Activated naive CD8-positive, alpha-beta T cell treated with anti-CD3 and anti-CD28 coated beads, Interleukin-2, amount 50 U/mL, for 16 hours (primary cell): ENCODE results near the gene VPS25.
A peak's percentile ranks its signal among the peaks of the same experiment; 100 is the strongest.
"Not testable (repeated sequence)": the region's sequence is repeated elsewhere in the genome, so short reads cannot be mapped to it uniquely, and the experiment has no call there.

Source experiments
- DNase-seq: peaks from one replicate; pipeline ENCODE4 v3.0.0-alpha.2; 2020; ENCODE audit warnings: low read depth, low spot score

Gene VPS25

DNA sequence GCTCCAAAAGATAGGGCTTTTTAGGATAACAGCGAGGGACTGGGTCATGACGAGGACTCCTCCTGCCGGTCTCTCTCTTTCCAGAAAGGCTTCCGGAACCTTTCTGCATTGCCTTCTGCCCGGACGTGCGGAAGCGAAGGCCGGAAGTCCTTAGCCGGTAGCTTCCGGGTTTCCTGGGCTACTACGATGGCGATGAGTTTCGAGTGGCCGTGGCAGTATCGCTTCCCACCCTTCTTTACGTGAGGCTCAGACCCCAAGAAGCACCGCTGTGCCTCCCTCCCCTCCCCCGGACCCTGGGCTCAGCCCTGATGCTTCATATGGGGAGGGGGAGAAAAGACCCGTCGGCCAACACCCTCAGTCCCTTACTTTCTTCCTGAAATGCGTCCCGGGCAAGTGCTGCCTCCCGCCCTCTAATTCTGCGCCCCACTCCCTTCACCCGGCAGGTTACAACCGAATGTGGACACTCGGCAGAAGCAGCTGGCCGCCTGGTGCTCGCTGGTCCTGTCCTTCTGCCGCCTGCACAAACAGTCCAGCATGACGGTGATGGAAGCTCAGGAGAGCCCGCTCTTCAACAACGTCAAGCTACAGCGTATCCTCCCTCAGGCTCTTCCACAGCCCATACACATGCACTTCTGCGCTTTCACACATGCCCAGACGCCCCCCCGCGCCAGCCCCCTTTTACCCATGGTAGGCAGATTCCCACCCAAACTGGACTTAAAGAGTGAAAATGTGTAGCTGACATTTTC is at the start of gene VPS25:
TSS of gene VPS25 (plus strand) at position 160 of the 746 bp plus-strand sequence. CDS start at position 187, 27 bp downstream.
- DNase-seq: peak; percentile 42

DNA sequence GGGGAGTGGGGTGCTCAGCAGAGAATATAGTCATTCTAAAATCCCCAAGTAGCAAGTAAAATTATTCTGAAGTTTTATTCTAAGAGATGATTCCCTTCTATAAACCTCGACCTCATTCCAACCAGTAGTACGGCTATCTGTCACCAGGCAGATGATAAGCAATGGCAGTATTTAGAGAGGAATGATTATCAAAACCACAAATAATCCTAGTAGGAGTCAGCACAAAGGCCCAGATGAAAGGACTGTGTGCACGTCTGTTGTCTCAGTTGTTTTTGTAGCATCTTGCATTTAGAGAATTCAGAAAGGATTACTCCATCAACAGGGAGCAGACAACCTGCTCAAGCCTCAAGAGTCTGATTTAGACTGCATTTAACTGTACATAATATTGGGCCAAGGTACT is 49.6 kb upstream of the VPS25 start:
- DNase-seq: no peak

DNA sequence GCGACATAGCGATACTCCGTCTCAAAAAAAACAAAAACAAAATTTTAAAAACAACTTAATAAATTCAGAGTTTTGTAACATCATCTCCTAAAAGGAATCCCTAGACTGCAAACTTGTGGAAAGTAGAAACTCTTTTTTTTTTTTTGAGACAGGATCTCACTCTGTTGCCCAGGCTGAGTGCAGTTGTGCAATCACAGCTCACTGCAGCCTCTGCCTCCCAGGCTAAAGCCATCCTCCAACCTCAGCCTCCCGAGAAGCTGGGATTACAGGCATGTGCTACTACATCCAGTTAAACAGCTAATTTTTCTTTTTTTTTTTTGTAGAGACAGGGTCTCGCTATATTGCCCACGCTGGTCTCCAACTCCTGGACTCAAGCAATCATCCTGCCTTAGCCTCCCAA is 48.1 kb upstream of the VPS25 start:
- no peak for DNase-seq

DNA sequence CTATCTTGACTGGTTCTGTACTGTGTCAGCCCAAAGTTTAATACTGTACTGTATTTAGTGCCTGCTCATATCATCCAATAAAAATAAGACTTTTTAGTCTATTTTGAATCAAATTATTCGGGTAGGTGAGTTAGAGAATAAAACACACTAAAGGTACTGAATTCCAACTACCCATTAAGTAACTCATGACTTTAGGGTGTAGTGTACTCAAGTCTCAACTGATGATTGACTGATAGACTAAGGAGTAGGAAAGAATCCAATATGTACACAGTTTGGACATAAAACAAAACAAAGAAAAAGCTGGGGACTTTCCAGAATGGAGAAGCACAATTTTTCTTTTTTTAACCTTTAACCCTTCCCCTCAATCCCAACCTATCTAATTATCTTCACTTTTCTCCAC is 32.5 kb upstream of the VPS25 start:
- no peak for DNase-seq

DNA sequence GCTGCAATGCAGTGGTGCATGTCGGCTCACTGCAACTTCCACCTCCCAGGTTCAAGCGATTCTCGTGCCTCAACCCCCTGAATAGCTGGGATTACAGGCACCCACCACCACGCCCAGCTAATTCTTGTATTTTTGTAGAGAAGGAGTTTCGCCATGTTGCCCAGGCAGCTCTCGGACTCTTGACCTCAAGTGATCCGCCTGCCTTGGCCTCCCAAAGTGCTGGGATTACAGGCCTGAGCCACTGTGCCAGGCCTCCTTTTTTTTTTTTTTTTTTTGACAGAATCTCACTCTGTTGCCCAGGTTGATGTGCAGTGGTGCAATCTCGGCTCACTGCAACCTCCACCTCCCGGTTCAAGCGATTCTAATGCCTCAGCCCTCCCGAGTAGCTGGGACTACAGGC is 30.3 kb upstream of the VPS25 start:
- DNase-seq: not testable (repeated sequence)

DNA sequence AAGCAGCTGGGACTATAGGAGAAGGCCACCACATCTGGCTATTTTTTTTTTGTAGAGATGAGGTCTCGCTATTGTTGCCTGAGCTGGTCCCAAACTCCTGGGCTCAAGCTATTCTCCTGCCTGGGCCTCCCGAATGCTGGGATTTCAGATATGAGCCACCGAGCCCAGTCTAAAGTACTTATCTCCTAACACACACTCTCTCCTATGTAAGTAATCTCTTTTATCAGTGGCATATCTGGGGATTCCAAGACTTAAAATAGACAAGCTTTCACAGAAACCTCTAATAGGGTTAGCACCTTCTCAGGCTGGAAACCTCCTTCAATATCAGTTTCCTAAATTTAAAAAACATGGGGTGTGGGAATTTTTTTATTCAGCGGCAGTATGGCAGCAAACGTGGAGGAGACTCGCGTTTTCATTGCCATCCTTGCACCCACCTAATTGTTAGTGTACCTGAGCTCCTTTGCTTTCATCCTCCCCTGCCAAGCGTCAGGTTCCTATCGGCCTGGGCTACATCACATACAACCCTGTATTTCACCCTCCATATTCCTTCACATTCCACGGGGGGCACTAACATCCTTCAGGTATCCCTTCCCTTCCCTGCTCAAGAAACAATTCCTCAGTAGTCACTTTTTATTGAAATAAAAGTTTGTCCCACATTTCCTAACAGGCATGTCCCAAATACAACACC is 29.5 kb upstream of the VPS25 start:
- DNase-seq: no peak

DNA sequence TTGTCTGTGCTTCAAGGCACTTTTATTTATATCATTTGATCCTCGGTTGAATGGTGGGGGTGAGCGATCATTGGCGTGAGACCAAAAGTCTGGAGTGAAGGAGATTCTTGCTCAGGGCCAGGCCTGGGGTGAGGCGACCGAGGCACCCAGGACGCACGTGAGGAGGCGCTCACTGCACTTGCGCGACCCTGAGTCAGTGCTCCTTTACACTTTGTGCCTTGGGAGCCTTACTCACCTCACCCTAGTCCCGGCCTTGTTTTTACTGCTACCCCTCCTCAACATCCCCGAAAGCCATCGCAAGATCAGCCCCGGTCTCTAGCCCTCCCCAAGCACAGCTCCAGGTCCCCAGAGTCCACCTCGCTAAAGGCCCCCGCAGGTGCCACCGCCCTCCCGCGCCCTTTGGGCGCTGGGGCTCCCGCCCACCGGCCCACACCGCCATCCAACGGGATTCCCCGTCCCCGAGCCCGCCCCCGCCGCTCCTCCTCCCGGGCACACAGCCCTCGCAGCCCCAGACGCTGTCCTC is 28.9 kb upstream of the VPS25 start:
- DNase-seq: peak; percentile 37

DNA sequence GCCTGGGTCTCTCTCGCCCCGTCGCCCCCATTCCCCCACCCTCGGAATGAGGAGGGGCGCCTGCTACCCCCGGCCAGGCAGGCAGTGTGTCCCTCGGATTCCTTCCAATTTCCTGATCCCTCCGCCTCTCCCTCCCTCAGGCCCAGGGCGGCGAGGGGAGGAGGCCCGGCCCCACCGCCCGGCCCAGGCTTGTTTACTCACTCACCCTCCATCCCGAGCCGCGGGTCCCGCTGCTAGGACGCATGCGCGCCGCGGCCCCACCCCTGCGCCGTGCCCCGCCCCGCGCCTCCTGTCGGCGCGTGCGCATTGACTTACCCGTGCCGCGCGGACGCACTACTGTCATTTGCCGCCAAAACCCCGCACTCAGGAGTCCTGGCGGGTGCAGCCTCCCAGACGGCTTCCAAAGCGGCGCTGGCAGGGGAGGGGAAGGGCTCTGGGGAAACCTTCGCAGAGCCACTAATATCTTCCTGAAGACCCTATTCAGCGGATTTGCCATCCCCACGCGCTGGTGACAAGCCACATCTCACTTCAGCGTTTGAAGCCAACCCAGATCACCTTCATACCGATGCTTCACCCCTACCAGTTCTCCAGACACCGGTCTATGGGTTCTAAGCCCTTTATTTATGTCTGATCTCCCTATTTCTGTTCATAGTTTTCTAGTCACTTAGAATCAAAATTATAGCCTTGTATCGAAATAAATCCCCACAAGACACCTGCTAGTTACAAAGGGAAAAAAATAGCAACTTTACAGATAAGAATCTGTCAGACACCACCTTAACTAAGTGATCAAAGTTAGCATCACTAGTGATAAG is 28.2 kb upstream of the VPS25 start, which contains the start of gene EZH1:
TSS of gene EZH1 (minus strand) at position 235 of the 812 bp plus-strand sequence. CDS start 16,099 bp downstream, outside the sequence.
- peak; percentile 81 for DNase-seq

DNA sequence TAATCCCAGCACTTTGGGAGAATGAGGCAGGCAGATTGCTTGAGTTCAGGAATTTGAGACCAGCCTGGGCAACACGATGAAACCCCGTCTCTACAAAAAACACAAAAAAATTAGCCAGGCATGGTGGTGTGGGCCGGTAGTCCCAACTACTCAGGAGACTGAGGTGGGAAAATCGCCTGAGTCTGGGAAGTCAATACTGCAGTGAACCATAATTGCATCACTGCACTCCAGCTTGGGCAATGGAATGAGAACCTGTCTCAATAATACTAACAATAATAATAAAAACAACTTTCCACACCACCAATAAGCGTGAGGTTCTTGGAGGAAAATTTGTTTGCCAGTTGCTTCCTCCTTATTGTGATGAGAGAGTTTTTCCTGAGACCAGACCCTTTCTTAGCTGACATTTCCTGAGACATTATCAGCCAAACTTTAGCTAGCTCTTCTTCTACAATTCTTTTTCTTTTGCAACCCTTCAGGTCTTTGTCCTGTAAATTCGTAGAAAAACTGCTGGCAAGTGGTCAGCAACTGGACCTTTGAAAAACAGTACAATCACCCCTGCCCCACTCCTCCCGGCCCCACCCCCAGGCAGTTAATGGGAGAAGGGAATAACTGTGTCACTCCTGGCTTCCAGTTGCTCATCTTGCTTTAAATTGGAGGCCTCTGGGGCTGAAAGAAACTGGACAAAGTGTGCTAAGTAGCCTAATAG is 24.9 kb upstream of the VPS25 start:
- DNase-seq: no peak

DNA sequence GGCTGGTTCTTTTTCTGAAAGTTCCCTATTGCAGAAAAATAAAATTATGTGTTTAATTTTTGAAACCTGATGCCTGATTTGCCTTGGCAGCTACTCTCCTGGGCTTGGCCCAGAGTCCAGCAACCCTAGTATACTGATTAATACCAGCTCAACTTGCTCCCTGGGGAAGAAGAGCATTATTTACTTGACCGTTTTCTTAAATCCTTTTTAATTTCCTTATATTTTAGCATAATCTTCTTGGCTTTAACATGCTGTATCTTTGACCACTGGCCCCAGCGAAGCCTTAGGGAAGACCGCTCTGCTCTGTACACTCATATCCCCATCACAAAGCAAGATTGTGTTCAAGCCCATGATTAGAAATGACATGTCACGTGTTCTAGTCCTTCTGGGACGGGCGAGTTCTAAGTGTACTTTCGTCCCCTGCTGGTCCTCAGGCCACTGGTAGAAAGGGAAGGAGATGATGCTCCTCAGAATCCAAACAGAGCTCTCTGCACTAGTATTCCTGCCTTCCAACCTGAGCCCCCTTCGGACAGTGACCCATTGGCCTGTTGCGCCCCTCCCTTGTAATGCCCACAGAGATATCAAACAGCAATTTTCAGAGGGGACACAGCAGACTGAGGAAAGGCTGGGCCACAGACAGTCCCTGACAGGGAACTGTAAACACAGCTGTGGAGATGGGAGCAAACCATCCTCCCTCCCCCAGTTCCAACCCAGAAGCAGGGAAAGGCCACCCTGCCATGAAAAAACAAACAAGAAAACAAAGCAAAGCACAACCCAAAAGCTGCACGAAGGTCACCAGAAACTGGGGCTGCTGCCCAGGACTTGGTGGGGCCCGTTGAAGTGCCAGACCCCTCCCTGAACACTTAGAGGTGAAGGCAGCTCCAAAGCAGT is 24.1 kb upstream of the VPS25 start:
- DNase-seq: no peak

DNA sequence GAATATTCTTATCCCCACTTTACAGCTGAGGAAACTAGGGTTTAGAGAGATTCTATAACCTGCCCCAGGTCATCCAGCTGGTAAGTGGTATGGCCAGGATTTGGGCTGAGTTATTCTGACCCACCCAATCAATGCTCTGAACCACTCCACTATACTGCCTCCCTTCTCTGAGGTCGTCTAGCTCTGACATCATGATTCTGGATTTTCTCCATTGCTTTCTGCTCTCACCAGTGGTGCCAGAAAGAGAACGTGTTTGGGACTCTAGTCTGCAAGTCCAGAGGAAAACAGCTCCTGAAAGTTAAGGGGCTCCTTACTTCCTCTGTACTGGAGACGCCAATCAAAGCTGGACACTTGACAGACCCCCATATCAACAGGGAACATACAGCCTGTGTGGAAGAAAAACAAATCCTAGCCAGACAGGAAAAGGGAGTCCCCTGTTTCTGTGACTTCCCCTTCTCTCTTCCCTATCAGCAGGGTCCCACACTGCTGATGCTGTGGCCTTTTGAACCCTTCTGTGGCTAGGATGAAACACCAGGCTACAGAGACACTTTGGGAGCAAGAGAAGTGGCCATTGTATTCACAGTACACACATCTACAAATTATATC is 22.4 kb upstream of the VPS25 start:
- no peak for DNase-seq

DNA sequence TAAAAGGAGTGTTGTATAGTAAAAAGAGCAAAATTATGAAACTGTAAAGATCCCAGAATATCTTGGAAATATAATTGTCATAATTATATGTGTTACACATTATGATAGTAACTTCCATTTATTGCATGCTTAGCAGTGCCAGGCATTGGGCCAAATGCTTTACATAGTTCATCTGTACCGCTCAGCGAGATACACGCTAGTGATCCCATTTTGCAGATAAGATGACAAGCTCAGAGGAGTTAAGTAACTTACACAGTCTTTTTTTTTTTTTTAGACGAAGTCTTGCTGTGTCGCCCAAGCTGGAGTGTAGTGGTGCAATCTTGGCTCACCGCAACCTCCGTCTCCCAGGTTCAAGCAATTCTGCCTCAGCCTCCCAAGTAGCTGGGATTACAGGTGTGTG is 21.6 kb upstream of the VPS25 start:
- DNase-seq: no peak

DNA sequence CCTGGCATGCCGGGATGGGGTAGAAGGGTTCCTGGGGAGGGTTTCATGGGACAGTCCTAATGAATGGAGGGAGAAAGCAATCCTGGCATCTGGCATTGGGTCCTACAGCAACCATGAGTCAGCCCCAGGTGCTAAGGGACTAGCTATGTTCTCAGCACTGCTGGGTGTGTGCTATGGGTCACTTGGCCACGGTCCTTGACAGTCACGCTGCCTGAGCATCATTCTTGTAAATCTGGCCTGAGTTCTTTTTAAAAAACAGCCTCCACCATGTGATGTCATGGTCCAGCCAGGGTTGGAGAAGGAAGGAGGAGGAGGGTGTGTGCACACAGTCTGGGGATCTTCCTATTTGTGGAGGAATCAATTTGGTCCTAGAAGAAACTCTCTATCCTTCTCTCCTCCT is 18.5 kb upstream of the VPS25 start:
- DNase-seq: no peak

DNA sequence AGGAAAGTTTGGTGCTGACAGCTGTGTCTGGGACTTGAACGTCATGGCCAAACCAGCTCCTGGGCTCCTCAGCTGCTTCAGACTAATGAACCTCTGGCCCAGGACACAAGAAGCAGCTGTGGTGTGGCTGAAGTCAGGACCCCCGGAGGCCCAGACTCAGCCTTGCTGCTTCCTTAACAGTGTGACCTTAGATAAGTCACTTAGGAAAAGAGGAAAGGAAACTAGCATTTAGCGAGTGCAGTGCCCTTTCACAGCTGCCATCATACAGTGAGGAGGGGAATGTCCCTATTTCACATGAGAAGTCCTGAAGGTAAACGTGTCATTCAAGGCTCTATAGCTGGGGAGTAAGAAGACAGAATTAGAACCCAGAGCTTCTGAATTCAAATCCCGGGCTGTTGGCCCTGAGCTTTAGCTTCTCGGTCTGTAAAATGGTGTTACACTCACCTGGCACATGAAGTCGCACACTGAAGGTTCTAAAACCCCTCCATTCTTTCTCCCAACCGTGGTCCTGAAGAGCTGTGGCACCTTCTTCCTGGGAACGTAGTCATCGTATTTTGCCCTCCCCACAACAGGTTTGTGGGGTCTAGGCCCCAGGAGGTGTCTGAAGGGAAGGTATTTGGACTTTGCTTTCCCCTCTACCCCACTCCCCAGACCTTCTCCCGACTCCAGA is 13.1 kb upstream of the VPS25 start:
- DNase-seq: no peak

DNA sequence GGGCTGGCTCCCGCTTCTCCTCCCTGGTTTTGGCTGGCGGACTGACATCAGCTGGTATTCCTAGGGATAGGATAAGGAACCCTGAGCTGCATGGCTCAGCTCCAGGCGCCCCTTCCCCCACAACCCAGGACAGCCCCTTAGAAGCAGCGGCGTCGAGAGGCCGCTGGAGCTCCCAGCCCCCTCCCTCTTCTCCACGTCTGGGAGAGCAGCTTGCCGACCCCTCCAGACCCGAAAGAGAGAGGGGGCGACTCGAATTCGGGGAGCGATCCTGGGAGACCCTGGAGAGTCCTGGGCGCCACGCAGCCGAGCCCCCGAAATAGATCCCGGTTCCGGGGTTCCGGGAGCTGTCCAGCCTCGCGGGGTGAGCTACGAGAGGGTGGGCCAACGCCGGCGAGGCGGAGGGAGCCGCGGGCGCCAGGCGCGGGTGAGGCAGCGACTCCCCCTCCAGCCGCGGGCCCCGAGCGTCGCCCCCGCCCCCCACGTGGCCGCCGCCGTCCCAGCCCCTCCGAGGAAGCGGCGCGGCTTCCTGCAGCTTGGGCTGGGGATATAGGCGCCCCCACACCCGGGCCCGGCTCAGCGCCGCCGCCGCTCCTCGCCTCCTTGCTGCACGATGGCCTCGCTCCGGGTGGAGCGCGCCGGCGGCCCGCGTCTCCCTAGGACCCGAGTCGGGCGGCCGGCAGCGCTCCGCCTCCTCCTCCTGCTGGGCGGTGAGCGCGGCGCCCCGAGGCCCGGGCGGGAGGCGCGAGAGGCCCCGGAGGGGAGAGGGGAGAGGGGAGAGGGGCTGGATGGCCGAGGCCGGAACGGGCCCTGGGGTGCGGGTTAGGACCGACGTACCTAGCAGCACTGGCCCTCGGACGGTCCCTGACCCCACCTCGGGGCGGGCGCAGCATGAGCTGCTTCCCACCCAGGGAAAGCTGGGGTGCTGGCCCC is 12.3 kb upstream of the VPS25 start, which contains the start of gene RAMP2:
TSS of gene RAMP2 (plus strand) at position 576 of the 930 bp plus-strand sequence. CDS start at position 611, 35 bp downstream.
- no peak for DNase-seq

DNA sequence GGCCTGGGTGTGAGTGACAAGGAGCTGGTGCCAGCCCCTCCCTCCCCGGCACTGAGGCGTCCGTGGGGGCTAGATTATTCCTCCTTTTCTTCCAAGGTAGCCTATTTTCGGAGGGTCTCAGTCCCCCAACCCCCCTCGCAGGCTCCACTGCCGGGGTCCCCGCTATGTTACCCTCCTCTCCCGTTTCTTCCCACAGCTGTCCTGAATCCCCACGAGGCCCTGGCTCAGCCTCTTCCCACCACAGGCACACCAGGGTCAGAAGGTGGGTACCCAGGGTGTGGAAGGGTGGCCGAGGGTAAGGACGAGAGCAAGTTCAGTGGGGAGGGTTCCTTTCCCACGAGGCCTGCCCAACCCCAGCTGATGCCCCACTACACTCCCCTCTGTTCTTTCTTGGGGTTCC is 11.6 kb upstream of the VPS25 start:
- no peak for DNase-seq

DNA sequence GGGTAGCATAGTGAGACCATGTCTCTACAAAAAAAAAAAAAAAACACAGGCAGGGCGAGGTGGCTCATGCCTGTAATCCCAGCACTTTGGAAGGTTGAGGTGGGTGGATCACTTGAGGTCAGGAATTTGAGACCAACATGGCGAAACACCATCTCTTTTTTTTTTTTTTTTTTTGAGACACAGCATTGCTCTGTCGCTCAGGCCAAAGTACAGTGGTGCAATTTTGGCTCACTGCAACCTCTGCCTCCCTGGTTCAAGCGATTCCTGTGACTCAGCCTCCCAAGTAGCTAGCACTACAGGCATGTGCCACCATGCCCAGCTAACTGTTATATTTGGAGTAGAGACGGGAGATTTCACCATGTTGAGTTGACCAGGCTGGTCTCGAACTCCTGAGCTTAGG is 7.1 kb upstream of the VPS25 start:
- no peak for DNase-seq

DNA sequence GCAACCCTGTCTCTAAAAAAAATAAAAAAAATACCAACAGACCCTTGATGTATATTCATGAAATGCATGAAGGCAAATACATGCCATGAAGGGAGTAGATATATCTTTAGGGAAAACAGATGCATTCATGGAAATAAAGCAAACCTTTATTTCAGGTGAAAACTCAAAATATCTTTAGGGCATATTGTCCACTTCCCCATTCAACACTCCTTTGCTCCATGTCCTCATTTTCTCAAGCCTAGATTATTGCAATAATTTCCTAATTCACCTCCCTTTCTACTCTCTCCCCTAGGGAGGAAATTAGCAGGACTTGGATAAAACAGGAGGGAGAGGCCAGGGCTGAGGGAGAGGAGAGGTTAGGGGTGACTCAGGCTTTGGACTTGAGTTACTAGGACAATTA is 5.7 kb upstream of the VPS25 start:
- no peak for DNase-seq
